ENCODE data around the gene APPL2. TPM values are rescaled to one million over a fixed set of nuclear protein-coding genes. Genes with fewer than 3 reads are reported as not detected.
"Not testable (repeated sequence)": the region's sequence is repeated elsewhere in the genome, so short reads cannot be mapped to it uniquely, and the experiment has no call there.

APPL2 gene
- total RNA-seq, 1 donor from 2014 or later: 69.8 TPM

GRCh38 chr12:105189293-105189692, 46.7 kb downstream of the APPL2 start:
- peaks cover 75% of the 10 kb centered on the region for H3K36me3 Mint-ChIP-seq (ENCODE audit: unreplicated experiment)
- TF ChIP-seq CTCF (IDR thresholded peaks at IDR 0.05): no peak
- no peak overlapping the region for H3K4me3 Mint-ChIP-seq (ENCODE audit: unreplicated experiment)
- H3K4me1 Mint-ChIP-seq (ENCODE audit: unreplicated experiment): no peaks in the 10 kb centered on the region
- DNase-seq (ENCODE audit: extremely low spot score, unreplicated experiment): no peak
- no peaks in the 10 kb centered on the region for H3K9me3 Mint-ChIP-seq (ENCODE audit: unreplicated experiment)
- no peak overlapping the region for H3K27ac Mint-ChIP-seq (ENCODE audit: unreplicated experiment)
- H3K27me3 Mint-ChIP-seq (ENCODE audit: unreplicated experiment): no peaks in the 10 kb centered on the region

DNA sequence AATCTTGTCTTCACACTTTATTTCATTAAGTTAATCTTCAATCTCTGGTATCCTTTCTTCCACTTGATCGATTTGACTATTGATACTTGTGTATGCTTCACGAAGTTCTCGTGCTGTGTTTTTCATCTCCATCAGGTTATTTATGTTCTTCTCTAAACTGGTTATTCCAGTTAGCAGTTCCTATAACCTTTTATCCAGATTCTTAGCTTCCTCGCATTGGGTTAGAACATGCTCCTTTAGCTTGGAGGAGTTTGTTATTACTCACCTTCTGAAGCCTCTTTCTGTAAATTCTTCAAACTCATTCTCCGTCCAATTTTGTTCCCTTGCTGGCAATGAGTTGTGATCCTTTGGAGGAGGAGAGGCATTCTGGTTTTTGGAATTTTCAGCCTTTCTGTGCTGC, 52.0 kb downstream of the APPL2 start:
- Mint-ChIP-seq H3K36me3 (ENCODE audit: unreplicated experiment) (peaks cover 88% of the 10 kb centered on the region), H3K9me3 (ENCODE audit: unreplicated experiment) (peaks cover 32% of the 10 kb centered on the region)
- DNase-seq (ENCODE audit: extremely low spot score, unreplicated experiment); H3K4me3 Mint-ChIP-seq (ENCODE audit: unreplicated experiment); H3K27ac Mint-ChIP-seq (ENCODE audit: unreplicated experiment); H3K4me1 Mint-ChIP-seq (ENCODE audit: unreplicated experiment); H3K27me3 Mint-ChIP-seq (ENCODE audit: unreplicated experiment): not testable (repeated sequence)

DNA sequence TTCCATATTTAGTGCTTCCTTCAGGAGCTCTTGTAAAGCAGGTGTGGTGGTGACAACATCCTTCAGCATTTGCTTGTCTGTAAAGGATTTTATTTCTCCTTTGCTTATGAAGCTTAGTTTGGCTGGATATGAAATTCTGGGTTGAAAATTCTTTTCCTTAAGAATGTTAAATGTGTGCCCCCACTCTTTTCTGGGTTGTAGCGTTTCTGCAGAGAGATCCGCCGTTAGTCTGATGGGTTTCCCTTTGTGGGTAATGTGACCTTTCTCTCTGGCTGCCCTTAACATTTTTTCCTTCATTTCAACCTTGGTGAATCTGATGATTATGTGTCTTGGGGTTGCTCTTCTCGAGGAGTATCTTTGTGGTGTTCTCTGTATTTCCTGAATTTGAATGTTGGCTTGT, 52.6 kb downstream of the APPL2 start:
- H3K36me3 Mint-ChIP-seq (ENCODE audit: unreplicated experiment): peaks cover 85% of the 10 kb centered on the region
- H3K27me3 Mint-ChIP-seq (ENCODE audit: unreplicated experiment); H3K27ac Mint-ChIP-seq (ENCODE audit: unreplicated experiment); H3K4me3 Mint-ChIP-seq (ENCODE audit: unreplicated experiment); H3K4me1 Mint-ChIP-seq (ENCODE audit: unreplicated experiment); DNase-seq (ENCODE audit: extremely low spot score, unreplicated experiment): not testable (repeated sequence)
- H3K9me3 Mint-ChIP-seq (ENCODE audit: unreplicated experiment): peaks cover 32% of the 10 kb centered on the region

DNA sequence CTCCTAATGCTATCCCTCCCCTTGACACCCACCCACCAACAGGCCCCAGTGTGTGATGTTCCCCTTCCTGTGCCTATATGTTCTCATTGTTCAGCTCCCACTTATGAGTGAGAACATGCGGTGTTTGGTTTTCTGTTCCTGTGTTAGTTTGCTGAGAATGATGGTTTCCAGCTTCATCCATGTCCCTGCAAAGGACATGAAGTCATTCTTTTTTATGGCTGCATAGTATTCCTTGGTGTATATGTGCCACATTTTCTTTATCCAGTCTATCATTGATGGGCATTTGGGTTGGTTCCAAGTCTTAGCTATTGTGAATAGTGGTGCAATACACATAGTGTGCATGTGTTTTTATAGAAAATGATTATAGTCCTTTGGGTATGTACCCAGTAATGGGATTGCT, 56.9 kb downstream of the APPL2 start:
- H3K4me3 Mint-ChIP-seq (ENCODE audit: unreplicated experiment); H3K27ac Mint-ChIP-seq (ENCODE audit: unreplicated experiment); H3K27me3 Mint-ChIP-seq (ENCODE audit: unreplicated experiment); H3K4me1 Mint-ChIP-seq (ENCODE audit: unreplicated experiment); DNase-seq (ENCODE audit: extremely low spot score, unreplicated experiment): not testable (repeated sequence)
- Mint-ChIP-seq H3K9me3 (ENCODE audit: unreplicated experiment) (peaks cover 32% of the 10 kb centered on the region), H3K36me3 (ENCODE audit: unreplicated experiment) (peaks cover 71% of the 10 kb centered on the region)

DNA sequence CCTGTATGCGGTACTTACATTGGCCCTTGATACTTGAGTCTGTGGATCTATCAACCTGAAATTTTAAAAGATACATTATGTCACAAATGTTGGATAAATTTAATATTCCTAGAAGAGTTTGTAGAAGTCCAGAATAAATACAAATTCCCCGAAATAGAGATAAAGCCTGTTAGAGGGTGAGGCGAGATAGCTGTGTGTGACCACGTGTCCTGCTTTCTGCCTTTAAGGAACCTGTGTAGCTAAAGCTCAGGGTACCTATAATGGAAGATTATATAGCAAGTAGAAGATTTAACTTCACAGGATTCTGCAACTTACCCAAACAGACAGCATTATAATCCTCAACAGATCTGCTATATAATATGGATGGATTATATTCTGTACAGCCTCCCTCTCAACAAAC, 58.8 kb downstream of the APPL2 start:
- Mint-ChIP-seq H3K36me3 (ENCODE audit: unreplicated experiment) (peaks cover 59% of the 10 kb centered on the region), H3K27me3 (ENCODE audit: unreplicated experiment) (no peaks in the 10 kb centered on the region), H3K9me3 (ENCODE audit: unreplicated experiment) (peaks cover 21% of the 10 kb centered on the region), H3K27ac (ENCODE audit: unreplicated experiment) (peak overlapping the region; percentile 8), H3K4me1 (ENCODE audit: unreplicated experiment) (no peaks in the 10 kb centered on the region), H3K4me3 (ENCODE audit: unreplicated experiment) (no peak overlapping the region)
- no peak for TF ChIP-seq CTCF (IDR thresholded peaks at IDR 0.05)
- no peak for DNase-seq (ENCODE audit: extremely low spot score, unreplicated experiment)

- TF ChIP-seq CTCF (IDR thresholded peaks at IDR 0.05): no peak
- Mint-ChIP-seq H3K36me3 (ENCODE audit: unreplicated experiment) (peaks cover 44% of the 10 kb centered on the region), H3K4me1 (ENCODE audit: unreplicated experiment) (no peaks in the 10 kb centered on the region), H3K9me3 (ENCODE audit: unreplicated experiment) (peaks cover 10% of the 10 kb centered on the region), H3K27ac (ENCODE audit: unreplicated experiment) (no peak overlapping the region), H3K4me3 (ENCODE audit: unreplicated experiment) (no peak overlapping the region), H3K27me3 (ENCODE audit: unreplicated experiment) (no peaks in the 10 kb centered on the region)
- no peak for DNase-seq (ENCODE audit: extremely low spot score, unreplicated experiment)
Observed at GRCh38 chr12:105175397-105175990, 60.5 kb downstream of the APPL2 start.
